HCT116 (cell line): ENCODE measurements around the gene RETREG1. TPM values are rescaled to one million over a fixed set of nuclear protein-coding genes. Genes with fewer than 3 reads are reported as not detected.

ENCODE experiments used
- ATAC-seq: fragments of 200-7000 bp; cut with Tn5 transposase; 2 replicates; pipeline ENCODE4 v1.9.1; 2020; ENCODE audit warnings: mild to moderate bottlenecking, moderate library complexity
- BruUV-seq: library from RNA; stranded (reverse); fragments of 400-500 nt; replicated peaks from 2 replicates; lab custom pipeline; 2021; lab: Mats Ljungman, UMichigan
- CTCF ChIA-PET: fragments of 300-600 bp; sonication (Branson Sonifier 250); formaldehyde crosslinking; loops from one replicate; lab custom pipeline; 2021; ENCODE audit warnings: antibody characterized with exemption; lab: Charles Lee
- POLR2A ChIA-PET: fragments of 300-600, 350-600 bp; sonication (Branson Sonifier 250); formaldehyde crosslinking; loops from one replicate; lab custom pipeline; 2021; ENCODE audit warnings: antibody characterized with exemption; lab: Charles Lee
- RAD21 ChIA-PET, 2 experiments: fragments of 300-600 bp; sonication (Branson Sonifier 250); formaldehyde crosslinking; loops; one replicate each; lab custom pipeline; 2023; ENCODE audit warnings: low total read pairs in 2 of 2; ENCODE audit not compliant: uncharacterized antibody in 2 of 2, unreplicated experiment in 2 of 2, low non-redundant PET in 1 of 2; lab: Charles Lee
- DNase-seq: peaks from one replicate; pipeline ENCODE4 v3.0.0-alpha.2; 2010; ENCODE audit warnings: low read depth, low spot score
- H2AFZ ChIP-seq: fragments of 200-600 bp; shearing (Covaris generic), sonication (generic); 2 replicates; pipeline ENCODE4 v1.6.1; 2017; ENCODE audit warnings: low read depth, mixed run types, mixed read lengths, antibody characterized with exemption, low read length; ENCODE audit not compliant: poor library complexity, severe bottlenecking
- H3K27ac ChIP-seq: 2 replicates; pipeline ENCODE4 v1.5.1; 2012; ENCODE audit warnings: low read depth, low read length
- H3K27me3 ChIP-seq: fragments of 200-600 bp; sonication (generic); 2 replicates; pipeline ENCODE4 v1.6.1; 2016; ENCODE audit warnings: mixed run types, low read length, mixed read lengths; ENCODE audit not compliant: insufficient read depth
- H3K36me3 ChIP-seq, 2 experiments: fragments of 200-500 bp in 1 of 2; fragments of 200-600 bp in 1 of 2; sonication (Bioruptor generic) in 1 of 2; sonication (generic) in 1 of 2; 2 replicates each; pipeline versions ENCODE4 v1.5.1 to v1.6.1; 2014 to 2016; ENCODE audit warnings: low read length in 2 of 2, inconsistent platforms in 1 of 2, mixed read lengths in 1 of 2, mixed run types in 1 of 2; ENCODE audit not compliant: insufficient read depth in 2 of 2, control insufficient read depth in 1 of 2
- H3K4me1 ChIP-seq, 2 experiments: fragments of 200-600 bp in 1 of 2; sonication (generic) in 1 of 2; 2 replicates each; pipeline versions ENCODE4 v1.5.1 to v1.6.1; 2012 to 2017; ENCODE audit warnings: low read length in 2 of 2, inconsistent platforms in 1 of 2, mild to moderate bottlenecking in 1 of 2, mixed read lengths in 1 of 2, mixed run types in 1 of 2, moderate library complexity in 1 of 2; ENCODE audit not compliant: insufficient read depth in 2 of 2, control insufficient read depth in 1 of 2
- H3K4me2 ChIP-seq: fragments of 200-600 bp; sonication (generic); 2 replicates; pipeline ENCODE4 v1.6.1; 2017; ENCODE audit warnings: mixed run types, low read length, mixed read lengths
- H3K4me3 ChIP-seq, 2 experiments: fragments of 200-600 bp in 1 of 2; sonication (generic) in 1 of 2; replicated peaks in 1 of 2; 2 replicates each; pipeline ENCODE4 v1.5.1; 2011 to 2016; ENCODE audit warnings: low read length in 2 of 2, control low read depth in 1 of 2, low read depth in 1 of 2, mild to moderate bottlenecking in 1 of 2, mixed read lengths in 1 of 2, mixed run types in 1 of 2
- H3K79me2 ChIP-seq: fragments of 200-600 bp; sonication (generic); 2 replicates; pipeline ENCODE4 v1.6.1; 2017; ENCODE audit warnings: mild to moderate bottlenecking, mixed run types, low read length, moderate library complexity, mixed read lengths; ENCODE audit not compliant: insufficient read depth
- H3K9ac ChIP-seq: fragments of 200-600 bp; sonication (generic); 2 replicates; pipeline ENCODE4 v1.6.1; 2016; ENCODE audit warnings: low read length, mixed read lengths
- H3K9me2 ChIP-seq: fragments of 200-600 bp; sonication (generic), shearing (Covaris generic); 2 replicates; pipeline ENCODE4 v1.6.1; 2017; ENCODE audit warnings: mixed run types, mild to moderate bottlenecking, moderate library complexity; ENCODE audit not compliant: insufficient read depth
- H3K9me3 ChIP-seq, 2 experiments: fragments of 200-500 bp in 1 of 2; fragments of 200-600 bp in 1 of 2; sonication (Bioruptor generic) in 1 of 2; sonication (generic) in 1 of 2; 2 replicates each; pipeline ENCODE4 v1.6.1; 2014 to 2017; ENCODE audit warnings: low read length in 2 of 2, mixed read lengths in 2 of 2, inconsistent platforms in 1 of 2, low read depth in 1 of 2, mild to moderate bottlenecking in 1 of 2, mixed run types in 1 of 2, moderate library complexity in 1 of 2; ENCODE audit not compliant: control insufficient read depth in 1 of 2, insufficient read depth in 1 of 2
- H4K20me1 ChIP-seq: fragments of 200-600 bp; sonication (generic), shearing (Covaris generic); 2 replicates; pipeline ENCODE4 v1.6.1; 2017; ENCODE audit warnings: mixed run types, mild to moderate bottlenecking, moderate library complexity; ENCODE audit not compliant: insufficient read depth
- ATF3 ChIP-seq: IDR thresholded peaks from 2 replicates; pipeline ENCODE4 v1.6.1; 2012
- CBX3 ChIP-seq: IDR thresholded peaks from 2 replicates; pipeline ENCODE4 v1.6.1; 2012; ENCODE audit warnings: low read depth
- EGR1 ChIP-seq: IDR thresholded peaks from 2 replicates; pipeline ENCODE4 v1.6.1; 2012; ENCODE audit warnings: low read depth
- ELF1 ChIP-seq: IDR thresholded peaks from 2 replicates; pipeline ENCODE4 v1.6.1; 2012; ENCODE audit warnings: low read depth, borderline replicate concordance
- EZH2 ChIP-seq: fragments of 200-600 bp; sonication (generic); IDR thresholded peaks from 2 replicates; pipeline ENCODE4 v1.6.1; 2017; ENCODE audit warnings: antibody characterized with exemption, mixed run types
- EZH2phosphoT487 ChIP-seq: fragments of 200-600 bp; IDR thresholded peaks from 2 replicates; pipeline ENCODE4 v1.6.1; 2018; ENCODE audit warnings: antibody characterized with exemption, borderline replicate concordance
- FOSL1 ChIP-seq: IDR thresholded peaks from 2 replicates; pipeline ENCODE4 v1.6.1; 2012; ENCODE audit warnings: low read depth
- JUND ChIP-seq: IDR thresholded peaks from 2 replicates; pipeline ENCODE4 v1.6.1; 2012
- MAX ChIP-seq: IDR thresholded peaks from 2 replicates; pipeline ENCODE4 v1.6.1; 2012
- POLR2AphosphoS5 ChIP-seq: IDR thresholded peaks from 2 replicates; pipeline ENCODE4 v1.6.1; 2011; ENCODE audit warnings: mild to moderate bottlenecking, low read depth, low read length, moderate library complexity
- RAD21 ChIP-seq: IDR thresholded peaks from 2 replicates; pipeline ENCODE4 v1.6.1; 2012; ENCODE audit warnings: low read depth, mild to moderate bottlenecking
- SP1 ChIP-seq: IDR thresholded peaks from 2 replicates; pipeline ENCODE4 v1.6.1; 2012; ENCODE audit warnings: low read depth
- SRF ChIP-seq: IDR thresholded peaks from 2 replicates; pipeline ENCODE4 v1.6.1; 2012; ENCODE audit warnings: low read depth
- YY1 ChIP-seq: IDR thresholded peaks from 2 replicates; pipeline ENCODE4 v1.6.1; 2011; ENCODE audit warnings: low read length, low read depth, moderate library complexity, mild to moderate bottlenecking; ENCODE audit not compliant: insufficient replicate concordance; ENCODE audit errors: extremely low read depth
- ZBTB33 ChIP-seq: IDR thresholded peaks from 2 replicates; pipeline ENCODE4 v1.6.1; 2011; ENCODE audit warnings: mild to moderate bottlenecking, low read length, moderate library complexity; ENCODE audit not compliant: insufficient replicate concordance; ENCODE audit errors: extremely low read depth
- ZNF274 ChIP-seq: fragments of 200-500 bp; sonication (Bioruptor generic); IDR thresholded peaks from 2 replicates; pipeline ENCODE4 v1.6.1; 2014; ENCODE audit warnings: mild to moderate bottlenecking, low read depth, low read length, inconsistent platforms
- intact Hi-C: fragments of 100-400 bp; cut with micrococcal nuclease; formaldehyde crosslinking; loops from 2 replicates; pipeline ENCODE4 v1.10.0; 2022
- total RNA-seq: library from RNA; stranded (reverse); gene quantifications from one replicate; pipeline ENCODE4 v1.2.1, GENCODE V29; 2021; ENCODE audit not compliant: unreplicated experiment
- TF ChIP-seq, protein P1 (sequence below): IDR thresholded peaks from 2 replicates; pipeline ENCODE4 v1.6.1; 2012; ENCODE audit warnings: low read depth

The RETREG1 gene
- total RNA-seq, 1 experiment from 2014 or later, result 6.0 TPM

GRCh38 chr5:16500024-16500423 is 116.8 kb downstream of the RETREG1 start (continued):
- TF ChIP-seq ZBTB33, result no peak
- TF ChIP-seq EZH2, result no peak
- TF ChIP-seq FOSL1, result no peak
- TF ChIP-seq MAX, result no peak
- no peak for TF ChIP-seq ATF3
- no peak for TF ChIP-seq SRF
- TF ChIP-seq ZNF274, result no peak
- TF ChIP-seq JUND, result no peak
- TF ChIP-seq CBX3, result no peak

- Histone ChIP-seq H3K36me3 (no peaks in the 10 kb centered on the region), H3K79me2 (no peaks in the 10 kb centered on the region), H2AFZ (no peak overlapping the region), H3K9ac (no peak overlapping the region), H3K27me3 (no peaks in the 10 kb centered on the region), H3K9me3 (no peaks in the 10 kb centered on the region), H3K27ac (no peak overlapping the region), H3K9me2 (no peaks in the 10 kb centered on the region), H3K4me1 (no peaks in the 10 kb centered on the region), H3K4me2 (no peak overlapping the region), H3K4me3 (no peak overlapping the region), H4K20me1 (no peaks in the 10 kb centered on the region)
- ChIA-PET POLR2A (no interaction called here), RAD21 (no interaction called here), CTCF (interaction anchor here (0.6 kb wide), 1 partner anchor 296 kb away, joined by 3 read pairs; no protein-coding TSS in a partner anchor)
- no peak for DNase-seq
- TF ChIP-seq, protein P1, sequence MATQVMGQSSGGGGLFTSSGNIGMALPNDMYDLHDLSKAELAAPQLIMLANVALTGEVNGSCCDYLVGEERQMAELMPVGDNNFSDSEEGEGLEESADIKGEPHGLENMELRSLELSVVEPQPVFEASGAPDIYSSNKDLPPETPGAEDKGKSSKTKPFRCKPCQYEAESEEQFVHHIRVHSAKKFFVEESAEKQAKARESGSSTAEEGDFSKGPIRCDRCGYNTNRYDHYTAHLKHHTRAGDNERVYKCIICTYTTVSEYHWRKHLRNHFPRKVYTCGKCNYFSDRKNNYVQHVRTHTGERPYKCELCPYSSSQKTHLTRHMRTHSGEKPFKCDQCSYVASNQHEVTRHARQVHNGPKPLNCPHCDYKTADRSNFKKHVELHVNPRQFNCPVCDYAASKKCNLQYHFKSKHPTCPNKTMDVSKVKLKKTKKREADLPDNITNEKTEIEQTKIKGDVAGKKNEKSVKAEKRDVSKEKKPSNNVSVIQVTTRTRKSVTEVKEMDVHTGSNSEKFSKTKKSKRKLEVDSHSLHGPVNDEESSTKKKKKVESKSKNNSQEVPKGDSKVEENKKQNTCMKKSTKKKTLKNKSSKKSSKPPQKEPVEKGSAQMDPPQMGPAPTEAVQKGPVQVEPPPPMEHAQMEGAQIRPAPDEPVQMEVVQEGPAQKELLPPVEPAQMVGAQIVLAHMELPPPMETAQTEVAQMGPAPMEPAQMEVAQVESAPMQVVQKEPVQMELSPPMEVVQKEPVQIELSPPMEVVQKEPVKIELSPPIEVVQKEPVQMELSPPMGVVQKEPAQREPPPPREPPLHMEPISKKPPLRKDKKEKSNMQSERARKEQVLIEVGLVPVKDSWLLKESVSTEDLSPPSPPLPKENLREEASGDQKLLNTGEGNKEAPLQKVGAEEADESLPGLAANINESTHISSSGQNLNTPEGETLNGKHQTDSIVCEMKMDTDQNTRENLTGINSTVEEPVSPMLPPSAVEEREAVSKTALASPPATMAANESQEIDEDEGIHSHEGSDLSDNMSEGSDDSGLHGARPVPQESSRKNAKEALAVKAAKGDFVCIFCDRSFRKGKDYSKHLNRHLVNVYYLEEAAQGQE, result no peak
- TF ChIP-seq YY1 (no peak), CBX3 (no peak), EGR1 (no peak), SRF (no peak), ELF1 (no peak), POLR2AphosphoS5 (no peak), EZH2 (no peak), RAD21 (no peak), ZBTB33 (no peak), SP1 (no peak), EZH2phosphoT487 (no peak)
- intact Hi-C loops, result no loop called here
- no TSS peak for BruUV-seq
- ATAC-seq, result no peak
These were observed 119.3 kb downstream of the RETREG1 start for GRCh38 chr5:16497546-16497945.
